Activated CD4-positive, alpha-beta T cell treated with anti-CD3 and anti-CD28 coated beads, Interleukin-2, amount 10 ng/mL, durations not matched to agents 7 days and 5 days (primary cell): ENCODE results near the gene VPS13D. TPM values are rescaled to one million over a fixed set of nuclear protein-coding genes. Genes with fewer than 3 reads are reported as not detected.

Experiments used
- CTCF ChIA-PET: fragments of 350-600 bp; sonication (Branson Sonifier 250); formaldehyde crosslinking; loops from one replicate; lab custom pipeline; 2021; ENCODE audit warnings: antibody characterized with exemption; lab: Charles Lee
- POLR2A ChIA-PET: fragments of 350-600 bp; sonication (Branson Sonifier 250); formaldehyde crosslinking; loops from one replicate; lab custom pipeline; 2021; ENCODE audit warnings: antibody characterized with exemption; lab: Charles Lee
- DNase-seq: peaks from one replicate; pipeline ENCODE4 v3.0.0-alpha.2; 2020
- H3K27ac Mint-ChIP-seq: one replicate; pipeline ENCODE4 v1.8.0; 2021; ENCODE audit warnings: mild to moderate bottlenecking, moderate library complexity, mixed read lengths
- H3K27me3 Mint-ChIP-seq: one replicate; pipeline ENCODE4 v1.8.0; 2021; ENCODE audit warnings: mixed read lengths
- H3K36me3 Mint-ChIP-seq: one replicate; pipeline ENCODE4 v1.8.0; 2021; ENCODE audit warnings: low read depth, mixed read lengths
- H3K4me1 Mint-ChIP-seq: one replicate; pipeline ENCODE4 v1.8.0; 2021; ENCODE audit warnings: mixed read lengths
- H3K4me3 Mint-ChIP-seq: one replicate; pipeline ENCODE4 v1.8.0; 2021; ENCODE audit warnings: mild to moderate bottlenecking, moderate library complexity, mixed read lengths
- H3K9me3 Mint-ChIP-seq: one replicate; pipeline ENCODE4 v1.8.0; 2021; ENCODE audit warnings: mixed read lengths
- total RNA-seq, 2 experiments: library from RNA; stranded (reverse); gene quantifications; one replicate each; pipeline ENCODE4 v1.2.3, GENCODE V29; 2021

VPS13D gene
- total RNA-seq, 2 experiments from 2014 or later, result 34.0 to 41.9 TPM

DNA sequence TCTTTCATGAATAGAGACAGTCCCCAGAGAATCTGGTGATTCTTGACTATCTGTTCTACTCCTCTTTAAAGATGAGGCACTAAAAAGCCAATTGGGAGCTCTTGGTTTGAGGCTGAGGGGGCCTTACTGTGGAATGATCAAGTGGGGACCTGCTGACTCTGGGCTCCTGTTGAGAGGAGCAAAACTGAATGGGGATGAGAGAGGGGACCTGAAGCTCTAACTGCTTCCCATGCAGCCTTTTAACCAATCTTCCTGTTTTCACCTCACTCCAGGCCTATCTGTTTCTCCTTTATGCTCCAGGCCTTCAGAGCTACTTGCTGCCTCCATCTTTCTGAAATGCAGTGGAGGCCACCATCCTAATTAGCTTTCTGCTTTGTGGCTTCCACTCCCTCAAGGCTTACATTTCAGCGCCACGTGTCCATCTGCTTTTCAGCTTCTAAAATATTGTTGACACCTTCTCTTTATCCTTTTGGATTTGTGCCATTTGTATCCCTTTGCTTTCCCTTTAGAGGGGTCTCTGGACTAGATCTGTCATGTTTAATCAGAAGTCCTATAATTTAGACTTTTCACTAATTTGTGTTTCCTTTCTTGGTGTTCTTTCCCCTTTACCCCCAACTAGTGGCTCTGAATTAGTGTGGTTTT, 242.4 kb downstream of the VPS13D start:
- peaks cover 52% of the 10 kb centered on the region for H3K36me3 Mint-ChIP-seq
- peaks cover 74% of the 10 kb centered on the region for H3K4me1 Mint-ChIP-seq
- CTCF ChIA-PET, result interaction anchor here (1.2 to 2.0 kb wide), 3 partner anchors 14 to 144 kb away, joined by 3 to 6 read pairs (median 3); no protein-coding TSS in a partner anchor
- H3K4me3 Mint-ChIP-seq, result peak overlapping the region; percentile 53
- POLR2A ChIA-PET, result no interaction called here
- no peak for DNase-seq
- H3K27ac Mint-ChIP-seq, result peak overlapping the region; percentile 93
- no peaks in the 10 kb centered on the region for H3K9me3 Mint-ChIP-seq
- H3K27me3 Mint-ChIP-seq, result no peaks in the 10 kb centered on the region

DNA sequence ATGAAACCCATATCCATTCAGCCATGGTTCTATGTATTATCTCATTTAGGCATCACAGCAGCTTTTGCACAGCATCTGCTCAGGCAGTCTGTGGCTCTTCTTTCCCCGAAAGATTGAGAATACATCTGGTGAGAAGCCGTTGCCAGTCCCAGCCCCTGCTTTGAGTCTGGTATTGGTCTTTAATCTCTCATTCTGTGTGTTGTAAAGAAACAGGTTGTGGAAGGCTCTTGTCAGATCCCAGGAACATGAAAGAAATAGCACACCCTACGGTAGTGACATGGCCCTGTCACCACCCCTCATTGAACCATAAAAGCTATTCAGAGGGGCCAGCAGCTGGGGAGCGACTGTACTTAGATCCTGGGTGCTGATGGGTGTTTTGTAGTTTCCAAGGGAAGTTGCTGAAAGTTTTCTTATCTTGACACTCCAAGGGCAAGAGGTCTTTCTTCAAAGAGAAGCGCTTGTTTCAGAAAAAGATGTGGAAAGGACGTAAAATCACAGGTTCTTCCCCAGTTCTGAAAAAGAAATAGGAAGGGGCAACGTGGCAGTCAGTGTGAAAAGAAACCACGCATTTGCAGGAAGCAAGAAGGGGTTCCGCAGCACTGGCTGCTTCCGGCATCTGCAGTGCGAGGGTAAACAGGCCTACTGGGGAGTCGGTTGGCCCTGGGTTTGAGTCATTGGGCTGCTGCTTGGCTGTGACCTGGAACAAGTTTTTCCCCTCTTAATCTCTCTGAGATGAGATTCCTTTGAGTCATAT, 243.1 kb downstream of the VPS13D start:
- H3K4me1 Mint-ChIP-seq, result peaks cover 74% of the 10 kb centered on the region

GRCh38 chr1:12473596-12474362, 243.9 kb downstream of the VPS13D start:
- no peaks in the 10 kb centered on the region for H3K27me3 Mint-ChIP-seq
- no peak overlapping the region for H3K4me3 Mint-ChIP-seq
- peaks cover 76% of the 10 kb centered on the region for H3K4me1 Mint-ChIP-seq
- POLR2A ChIA-PET, result no interaction called here
- CTCF ChIA-PET, result interaction anchor here (0.6 to 3.4 kb wide), 4 partner anchors 21 to 143 kb away, joined by 3 to 9 read pairs (median 3); no protein-coding TSS in a partner anchor
- no peak for DNase-seq
- peaks cover 43% of the 10 kb centered on the region for H3K36me3 Mint-ChIP-seq
- peak overlapping the region; percentile 93 for H3K27ac Mint-ChIP-seq
- no peaks in the 10 kb centered on the region for H3K9me3 Mint-ChIP-seq

More for the DNA sequence above, 243.1 kb downstream of the VPS13D start:
- POLR2A ChIA-PET, result no interaction called here
- peak overlapping the region; percentile 93 for H3K27ac Mint-ChIP-seq
- peaks cover 48% of the 10 kb centered on the region for H3K36me3 Mint-ChIP-seq
- H3K9me3 Mint-ChIP-seq, result no peaks in the 10 kb centered on the region
- peak overlapping the region; percentile 53 for H3K4me3 Mint-ChIP-seq
- DNase-seq, result peak; percentile 70
- H3K27me3 Mint-ChIP-seq, result no peaks in the 10 kb centered on the region
- CTCF ChIA-PET, result interaction anchor here (1.2 to 2.0 kb wide), 3 partner anchors 15 to 144 kb away, joined by 3 to 6 read pairs (median 3); no protein-coding TSS in a partner anchor

DNA sequence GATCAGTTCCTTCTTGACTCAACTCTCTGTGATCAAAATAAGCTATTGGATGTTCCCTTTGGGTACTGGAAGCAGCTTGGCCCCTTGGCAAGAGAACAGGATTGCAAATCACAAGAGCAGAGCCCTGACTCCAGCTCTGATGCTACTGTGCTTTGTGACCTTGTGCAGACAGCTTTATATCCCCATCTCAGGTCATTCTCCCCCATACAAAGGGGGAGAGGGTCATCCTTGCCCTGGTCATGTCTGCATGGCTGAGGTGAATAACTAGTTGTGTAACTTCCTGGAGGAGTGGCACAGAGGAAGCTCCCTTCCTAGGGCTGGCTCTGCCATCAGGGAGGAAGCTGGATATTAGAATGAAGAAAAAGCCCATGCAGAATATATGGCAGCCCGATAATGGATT, 245.3 kb downstream of the VPS13D start:
- Mint-ChIP-seq H3K27ac (peak overlapping the region; percentile 79), H3K36me3 (peaks cover 48% of the 10 kb centered on the region), H3K4me3 (no peak overlapping the region), H3K9me3 (no peaks in the 10 kb centered on the region), H3K4me1 (peaks cover 89% of the 10 kb centered on the region), H3K27me3 (no peaks in the 10 kb centered on the region)
- ChIA-PET CTCF (interaction anchor here (0.6 to 3.4 kb wide), 8 partner anchors 19 to 145 kb away, joined by 3 to 9 read pairs (median 3); no protein-coding TSS in a partner anchor), POLR2A (no interaction called here)
- no peak for DNase-seq

DNA sequence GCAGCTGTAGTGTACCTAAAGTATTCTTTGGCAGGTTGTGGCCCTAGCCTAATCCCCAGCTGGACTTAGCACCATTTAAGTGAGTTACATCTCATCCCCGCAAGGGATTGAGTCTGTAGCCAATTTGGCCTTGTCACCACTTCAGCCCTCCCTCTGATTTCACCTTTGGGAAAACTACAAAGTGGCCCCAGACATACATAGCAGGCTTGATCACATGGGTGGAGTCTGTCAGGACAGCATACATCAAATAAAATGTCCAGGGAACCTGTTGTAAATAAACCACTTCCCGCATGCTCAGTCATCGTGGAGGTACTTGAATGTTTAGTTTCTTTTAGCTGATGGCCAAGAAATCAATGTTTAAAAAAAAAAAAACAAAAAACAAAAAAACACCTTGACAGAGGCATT, 245.7 kb downstream of the VPS13D start:
- peaks cover 51% of the 10 kb centered on the region for H3K36me3 Mint-ChIP-seq
- no peaks in the 10 kb centered on the region for H3K27me3 Mint-ChIP-seq
- peak overlapping the region; percentile 79 for H3K27ac Mint-ChIP-seq
- POLR2A ChIA-PET, result no interaction called here
- peaks cover 94% of the 10 kb centered on the region for H3K4me1 Mint-ChIP-seq
- CTCF ChIA-PET, result interaction anchor here (0.6 to 3.4 kb wide), 8 partner anchors 19 to 144 kb away, joined by 3 to 9 read pairs (median 3); no protein-coding TSS in a partner anchor
- H3K4me3 Mint-ChIP-seq, result no peak overlapping the region
- no peaks in the 10 kb centered on the region for H3K9me3 Mint-ChIP-seq
- peak; percentile 17 for DNase-seq

GRCh38 chr1:12475947-12476346, 246.1 kb downstream of the VPS13D start:
- H3K27ac Mint-ChIP-seq, result peak overlapping the region; percentile 79
- peaks cover 98% of the 10 kb centered on the region for H3K4me1 Mint-ChIP-seq
- no peaks in the 10 kb centered on the region for H3K27me3 Mint-ChIP-seq
- ChIA-PET POLR2A (no interaction called here), CTCF (interaction anchor here (0.5 to 3.4 kb wide), 4 partner anchors 26 to 351 kb away, joined by 3 to 9 read pairs (median 5); no protein-coding TSS in a partner anchor)
- no peak overlapping the region for H3K4me3 Mint-ChIP-seq
- H3K36me3 Mint-ChIP-seq, result peaks cover 53% of the 10 kb centered on the region
- no peaks in the 10 kb centered on the region for H3K9me3 Mint-ChIP-seq
- DNase-seq, result peak; percentile 24

- H3K9me3 Mint-ChIP-seq, result no peaks in the 10 kb centered on the region
- H3K27ac Mint-ChIP-seq, result peak overlapping the region; percentile 38
- no peaks in the 10 kb centered on the region for H3K27me3 Mint-ChIP-seq
- DNase-seq, result no peak
- CTCF ChIA-PET, result interaction anchor here (0.9 to 1.5 kb wide), 2 partner anchors 18 to 24 kb away, joined by 3 to 4 read pairs; no protein-coding TSS in a partner anchor
- peaks cover 95% of the 10 kb centered on the region for H3K4me1 Mint-ChIP-seq
- H3K36me3 Mint-ChIP-seq, result peaks cover 49% of the 10 kb centered on the region
- POLR2A ChIA-PET, result interaction anchor here (0.6 kb wide), 1 partner anchor 17 kb away, joined by 3 read pairs; no protein-coding TSS in a partner anchor
- H3K4me3 Mint-ChIP-seq, result no peak overlapping the region
Observed at GRCh38 chr1:12477314-12477713, 247.5 kb downstream of the VPS13D start.

DNA sequence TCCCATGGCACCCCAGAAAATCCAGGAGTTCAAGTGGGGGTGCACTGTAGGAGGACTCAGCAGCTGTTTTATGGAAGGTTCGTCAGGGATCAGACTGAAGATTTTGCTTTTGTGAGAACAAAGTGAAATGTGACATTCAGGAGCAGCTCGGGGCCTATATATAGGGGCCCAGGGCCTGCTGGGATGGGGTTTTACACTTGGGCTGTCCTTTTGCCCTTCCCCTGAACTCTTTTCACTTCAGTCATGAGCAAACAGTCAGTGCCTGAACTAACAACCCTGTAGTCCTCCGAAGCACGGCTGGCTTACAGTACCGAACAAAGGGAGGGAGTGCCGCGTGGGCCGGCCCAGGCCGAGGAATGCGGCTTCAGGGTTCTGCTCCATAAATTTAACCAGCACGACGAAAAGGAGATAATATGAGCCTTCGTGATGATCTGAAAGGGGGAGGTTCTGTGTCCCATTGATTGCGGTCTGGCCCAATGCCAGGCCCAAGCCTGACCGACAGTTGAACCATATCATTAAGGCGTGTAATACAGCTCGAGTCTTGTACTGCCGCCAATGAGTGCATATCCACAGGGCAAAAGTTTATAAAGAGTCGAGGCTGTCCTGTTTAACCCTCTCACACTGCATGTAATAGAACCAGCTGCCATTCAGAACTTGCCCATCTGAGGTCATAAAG, 248.2 kb downstream of the VPS13D start:
- peak; percentile 21 for DNase-seq
- CTCF ChIA-PET, result interaction anchor here (0.8 to 1.5 kb wide), 5 partner anchors 13 to 43 kb away, joined by 3 to 4 read pairs (median 3); no protein-coding TSS in a partner anchor
- H3K36me3 Mint-ChIP-seq, result peaks cover 43% of the 10 kb centered on the region
- H3K27ac Mint-ChIP-seq, result peak overlapping the region; percentile 86
- H3K27me3 Mint-ChIP-seq, result no peaks in the 10 kb centered on the region
- H3K4me1 Mint-ChIP-seq, result peaks cover 88% of the 10 kb centered on the region
- no peaks in the 10 kb centered on the region for H3K9me3 Mint-ChIP-seq
- POLR2A ChIA-PET, result interaction anchor here (0.6 kb wide), 1 partner anchor 16 kb away, joined by 3 read pairs; no protein-coding TSS in a partner anchor
- H3K4me3 Mint-ChIP-seq, result peak overlapping the region; percentile 60

DNA sequence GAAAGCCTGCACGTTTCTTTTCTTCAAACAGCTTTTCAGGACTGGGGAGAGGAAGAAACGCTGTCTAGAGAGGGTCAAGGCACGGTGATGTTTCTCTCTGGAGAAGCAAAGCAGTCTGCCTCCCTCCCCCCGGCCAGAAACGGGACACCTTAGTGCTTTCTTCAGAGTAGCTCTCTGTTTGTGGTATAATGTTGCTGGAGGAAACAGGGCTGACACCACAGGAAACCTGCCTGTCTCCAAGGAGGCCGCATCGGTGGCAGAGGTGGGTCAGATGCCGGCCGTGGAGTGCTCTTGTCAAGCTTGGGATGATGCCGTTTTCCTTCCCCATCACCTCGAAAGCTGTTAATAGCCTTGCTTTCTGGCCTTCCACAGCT, 248.8 kb downstream of the VPS13D start:
- ChIA-PET POLR2A (interaction anchor here (0.5 kb wide), 1 partner anchor 38 kb away, joined by 3 read pairs; no protein-coding TSS in a partner anchor), CTCF (interaction anchor here (0.8 to 2.5 kb wide), 5 partner anchors 14 to 44 kb away, joined by 3 to 8 read pairs (median 3); no protein-coding TSS in a partner anchor)
- H3K4me3 Mint-ChIP-seq, result peak overlapping the region; percentile 60
- DNase-seq, result peak; percentile 63
- H3K36me3 Mint-ChIP-seq, result peaks cover 40% of the 10 kb centered on the region
- peaks cover 82% of the 10 kb centered on the region for H3K4me1 Mint-ChIP-seq
- H3K27me3 Mint-ChIP-seq, result no peaks in the 10 kb centered on the region
- peak overlapping the region; percentile 86 for H3K27ac Mint-ChIP-seq
- no peaks in the 10 kb centered on the region for H3K9me3 Mint-ChIP-seq

GRCh38 chr1:12479311-12479710, 249.5 kb downstream of the VPS13D start:
- no peak for DNase-seq
- peak overlapping the region; percentile 4 for H3K4me3 Mint-ChIP-seq
- peaks cover 79% of the 10 kb centered on the region for H3K4me1 Mint-ChIP-seq
- no peaks in the 10 kb centered on the region for H3K9me3 Mint-ChIP-seq
- no peaks in the 10 kb centered on the region for H3K27me3 Mint-ChIP-seq
- peaks cover 40% of the 10 kb centered on the region for H3K36me3 Mint-ChIP-seq
- CTCF ChIA-PET, result interaction anchor here (0.7 to 2.5 kb wide), 6 partner anchors 12 to 141 kb away, joined by 3 to 8 read pairs (median 4); no protein-coding TSS in a partner anchor
- H3K27ac Mint-ChIP-seq, result peak overlapping the region; percentile 70
- POLR2A ChIA-PET, result no interaction called here

DNA sequence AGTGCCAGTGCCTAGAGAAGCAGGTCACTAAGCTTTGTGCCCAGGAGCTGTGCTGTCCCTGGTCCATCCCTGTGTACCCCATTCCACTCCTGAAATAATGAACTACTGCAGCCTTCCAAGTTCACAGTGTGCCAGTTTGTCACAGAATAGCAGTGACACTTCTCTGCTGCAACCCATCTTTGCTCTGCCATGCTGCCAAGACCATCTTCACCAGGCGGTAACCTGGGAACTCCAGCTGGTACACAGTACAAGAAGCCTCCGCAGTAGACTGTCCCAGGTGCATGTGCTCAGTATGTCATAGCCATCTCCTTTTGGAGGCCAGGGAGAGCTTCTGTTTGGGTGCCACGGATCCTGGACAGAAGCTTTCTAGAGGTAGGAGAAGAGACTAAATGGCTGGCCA, 250.2 kb downstream of the VPS13D start:
- DNase-seq, result no peak
- H3K36me3 Mint-ChIP-seq, result peaks cover 39% of the 10 kb centered on the region
- H3K4me1 Mint-ChIP-seq, result peaks cover 72% of the 10 kb centered on the region
- ChIA-PET CTCF (interaction anchor here (0.7 to 2.5 kb wide), 6 partner anchors 11 to 140 kb away, joined by 3 to 8 read pairs (median 4); no protein-coding TSS in a partner anchor), POLR2A (interaction anchor here (0.5 kb wide), 1 partner anchor 138 kb away, joined by 4 read pairs; no protein-coding TSS in a partner anchor)
- H3K27me3 Mint-ChIP-seq, result no peaks in the 10 kb centered on the region
- H3K4me3 Mint-ChIP-seq, result no peak overlapping the region
- no peaks in the 10 kb centered on the region for H3K9me3 Mint-ChIP-seq
- H3K27ac Mint-ChIP-seq, result peak overlapping the region; percentile 84
